Epithelial cell of proximal tubule (primary cell): ENCODE results near the gene SURF4. TPM values are rescaled to one million over a fixed set of nuclear protein-coding genes. Genes with fewer than 3 reads are reported as not detected.

Experiments used
- DNase-seq: peaks from one replicate; pipeline ENCODE4 v3.0.0-alpha.2; 2011; ENCODE audit warnings: low read depth
- H3K4me3 ChIP-seq: 2 replicates; pipeline ENCODE4 v1.5.1; 2011; ENCODE audit warnings: low read depth, mild to moderate bottlenecking, low read length
- total RNA-seq: library from RNA; depleted of rRNA; stranded (reverse); fragments of >200 nt; gene quantifications from 2 replicates; pipeline ENCODE4 v1.2.3, GENCODE V29; 2015
- TF ChIP-seq, protein P1 (sequence below): conservative IDR thresholded peaks from 2 replicates; pipeline ENCODE4 v1.5.1; 2012; ENCODE audit warnings: low read depth, mild to moderate bottlenecking, low read length

The SURF4 gene
- total RNA-seq, 1 donor from 2014 or later = 125 TPM

DNA sequence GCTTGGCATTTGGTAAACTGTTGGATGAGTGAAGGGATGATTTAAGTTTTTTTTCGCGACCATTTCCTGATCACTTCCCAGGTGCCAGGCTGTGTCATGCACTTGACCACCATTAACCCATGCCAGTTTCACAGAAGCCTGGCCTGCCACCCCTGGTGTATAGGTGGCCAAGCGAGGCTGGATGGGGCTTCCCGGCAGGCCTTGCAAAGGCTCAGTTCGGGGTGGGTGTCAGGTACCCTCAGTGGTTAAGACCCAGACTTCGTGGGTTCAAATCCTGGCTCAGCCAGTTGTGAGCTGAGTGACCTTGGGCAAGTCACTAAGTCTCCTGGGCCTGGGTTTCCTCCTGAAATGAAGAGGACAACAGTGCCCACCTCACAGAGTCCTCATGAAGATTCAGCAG, 30.3 kb downstream of the SURF4 start:
- TF ChIP-seq, protein P1, sequence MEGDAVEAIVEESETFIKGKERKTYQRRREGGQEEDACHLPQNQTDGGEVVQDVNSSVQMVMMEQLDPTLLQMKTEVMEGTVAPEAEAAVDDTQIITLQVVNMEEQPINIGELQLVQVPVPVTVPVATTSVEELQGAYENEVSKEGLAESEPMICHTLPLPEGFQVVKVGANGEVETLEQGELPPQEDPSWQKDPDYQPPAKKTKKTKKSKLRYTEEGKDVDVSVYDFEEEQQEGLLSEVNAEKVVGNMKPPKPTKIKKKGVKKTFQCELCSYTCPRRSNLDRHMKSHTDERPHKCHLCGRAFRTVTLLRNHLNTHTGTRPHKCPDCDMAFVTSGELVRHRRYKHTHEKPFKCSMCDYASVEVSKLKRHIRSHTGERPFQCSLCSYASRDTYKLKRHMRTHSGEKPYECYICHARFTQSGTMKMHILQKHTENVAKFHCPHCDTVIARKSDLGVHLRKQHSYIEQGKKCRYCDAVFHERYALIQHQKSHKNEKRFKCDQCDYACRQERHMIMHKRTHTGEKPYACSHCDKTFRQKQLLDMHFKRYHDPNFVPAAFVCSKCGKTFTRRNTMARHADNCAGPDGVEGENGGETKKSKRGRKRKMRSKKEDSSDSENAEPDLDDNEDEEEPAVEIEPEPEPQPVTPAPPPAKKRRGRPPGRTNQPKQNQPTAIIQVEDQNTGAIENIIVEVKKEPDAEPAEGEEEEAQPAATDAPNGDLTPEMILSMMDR = no peak
- no peak overlapping the region for H3K4me3 ChIP-seq
- no peak for DNase-seq

DNA sequence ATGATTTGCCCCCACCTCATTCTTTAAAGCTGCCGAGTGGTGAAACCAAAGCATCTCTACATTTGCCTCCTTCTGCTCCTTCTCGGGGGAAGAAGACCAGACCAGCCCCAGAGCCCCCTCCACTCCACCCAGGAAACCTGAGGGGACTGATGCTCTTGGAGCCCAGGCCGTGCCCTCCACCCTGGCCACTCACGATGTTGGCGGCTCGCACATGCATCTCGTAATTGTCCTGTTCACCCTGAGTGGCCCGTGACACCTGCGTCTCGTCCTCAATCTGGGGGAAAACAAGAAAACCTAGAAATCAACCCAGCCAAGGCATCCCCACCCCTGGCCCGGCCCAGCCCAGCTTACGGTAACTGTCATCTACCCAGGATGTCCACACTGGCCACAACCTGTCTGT, 30.9 kb downstream of the SURF4 start:
- DNase-seq = no peak
- no peak overlapping the region for H3K4me3 ChIP-seq
- TF ChIP-seq, protein P1 = no peak

DNA sequence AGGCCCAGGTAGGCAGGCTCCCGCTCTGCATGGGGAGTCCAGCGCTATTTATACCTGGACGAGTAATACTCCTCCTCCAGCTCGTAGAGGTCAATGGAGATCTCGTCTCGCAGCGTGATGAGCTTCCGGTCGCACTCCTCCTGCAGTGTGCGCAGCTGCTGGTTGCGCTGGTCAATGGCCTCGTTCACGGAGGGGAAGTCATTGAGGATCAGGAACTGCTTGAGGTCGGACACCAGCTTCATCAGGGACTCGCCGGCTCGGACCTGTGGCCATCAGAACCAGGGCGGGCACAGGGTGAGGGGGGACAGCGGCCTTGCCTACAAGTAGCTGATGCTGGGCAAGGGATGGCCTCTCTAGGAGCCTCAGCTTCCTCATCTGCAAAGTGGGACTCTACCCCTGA, 31.8 kb downstream of the SURF4 start:
- no peak for DNase-seq
- H3K4me3 ChIP-seq = no peak overlapping the region
- TF ChIP-seq, protein P1 = no peak

DNA sequence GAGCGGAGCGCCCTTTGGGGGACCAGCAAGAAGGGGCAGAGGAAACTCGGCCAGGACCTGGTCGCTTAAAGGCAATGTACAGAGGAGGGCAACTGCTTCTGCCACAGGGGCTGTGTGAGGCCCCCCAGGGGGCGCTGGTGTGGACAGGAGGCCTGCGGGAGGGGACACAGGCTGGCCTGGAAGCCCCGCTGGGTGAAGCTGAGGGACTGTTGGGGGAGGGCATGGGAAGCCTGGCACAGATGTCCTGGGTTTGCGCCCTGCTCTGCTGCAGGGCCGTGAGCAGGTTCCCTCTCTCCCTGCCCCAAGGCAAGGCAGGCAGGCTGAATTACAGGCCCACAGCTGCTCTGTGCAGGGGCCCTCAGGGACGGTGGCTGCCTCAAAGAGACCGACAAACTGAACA, 33.3 kb downstream of the SURF4 start:
- DNase-seq = no peak
- H3K4me3 ChIP-seq = no peak overlapping the region
- TF ChIP-seq, protein P1 = peak; percentile 41

DNA sequence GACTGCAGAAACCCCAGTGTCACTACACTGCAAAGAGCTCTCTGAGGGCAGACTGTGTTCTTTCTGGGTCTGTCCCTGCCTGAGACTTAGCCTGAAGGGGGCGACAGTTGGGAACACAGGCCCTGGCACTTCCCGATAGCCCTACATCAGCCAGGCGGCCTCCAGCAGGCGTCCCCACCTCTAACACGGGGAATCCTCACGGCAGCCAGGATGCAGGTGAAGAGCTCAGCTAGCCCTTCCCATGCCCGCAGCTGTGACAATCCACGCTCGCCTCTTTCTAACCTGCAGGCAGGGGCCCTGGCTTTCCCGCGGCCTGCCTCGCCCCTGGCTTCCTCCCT, 33.8 kb downstream of the SURF4 start:
- no peak for DNase-seq
- TF ChIP-seq, protein P1 = peak; percentile 42
- H3K4me3 ChIP-seq = no peak overlapping the region

DNA sequence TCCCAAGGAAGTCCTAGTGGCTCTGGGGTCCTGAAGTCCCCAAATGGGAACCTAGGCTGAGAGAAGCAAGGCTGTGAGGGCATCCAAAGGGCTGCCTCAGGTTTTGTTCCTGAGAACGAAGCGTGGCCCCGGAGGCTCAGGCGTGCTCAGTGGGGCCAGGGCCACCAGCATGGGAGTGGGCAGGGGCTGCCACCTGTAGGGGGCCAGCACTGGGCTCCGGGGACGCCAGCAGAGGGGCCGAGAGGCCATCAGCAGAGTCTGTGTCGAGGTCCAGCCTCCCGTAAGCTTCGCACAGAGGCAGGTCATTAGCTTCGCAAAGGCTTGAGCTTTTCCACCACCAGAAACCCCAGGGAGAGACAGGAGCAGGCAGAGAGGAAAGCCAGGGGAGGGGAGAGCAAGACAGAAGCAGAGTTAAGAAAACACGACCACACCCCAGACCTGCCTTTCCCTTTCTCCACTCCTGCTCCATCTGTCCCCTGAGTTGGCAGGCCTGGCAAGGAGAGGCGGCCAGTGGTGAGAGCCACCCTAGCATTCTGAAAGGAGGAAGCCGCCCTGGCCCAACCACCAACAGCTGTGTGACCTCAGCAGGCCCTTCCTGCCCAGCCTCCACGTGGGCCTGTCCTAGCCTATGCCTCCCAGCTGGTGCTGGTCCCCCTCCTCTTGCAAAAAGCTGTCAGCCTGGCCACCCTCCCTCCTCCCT, 34.3 kb downstream of the SURF4 start:
- no peak for DNase-seq
- H3K4me3 ChIP-seq = no peak overlapping the region
- TF ChIP-seq, protein P1 = no peak

DNA sequence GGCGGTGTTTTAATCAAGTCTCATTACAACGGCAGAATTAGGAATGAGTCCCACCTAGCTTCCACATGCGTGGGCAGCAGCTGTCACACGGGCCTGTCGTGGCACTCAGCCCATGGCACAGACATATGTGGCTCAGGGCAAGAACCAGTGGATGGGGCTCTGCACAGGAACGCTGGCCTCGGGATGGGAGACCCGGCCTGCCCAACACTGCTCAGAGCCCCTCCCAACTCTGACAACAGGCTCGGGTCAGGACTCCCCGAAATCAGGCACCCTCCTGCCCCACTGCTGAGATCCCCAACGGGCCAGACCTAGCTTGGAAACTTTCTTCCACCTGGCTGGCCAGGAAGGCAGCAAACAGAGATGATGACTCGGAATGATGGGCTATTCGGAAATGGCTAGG, 34.9 kb downstream of the SURF4 start:
- TF ChIP-seq, protein P1 = no peak
- no peak overlapping the region for H3K4me3 ChIP-seq
- DNase-seq = no peak
